Mesenteric fat pad (tissue), 1 donor: ENCODE measurements around the gene TNS2. TPM values are rescaled to one million over a fixed set of nuclear protein-coding genes. Genes with fewer than 3 reads are reported as not detected.

Experiments used
- DNase-seq: peaks from one replicate; pipeline ENCODE4 v3.0.0-alpha.2; 2020; ENCODE audit warnings: low spot score
- total RNA-seq: library from RNA; stranded (reverse); fragmentation: NEBNext Ultra II Directional; extraction: Animal tissue kit (Norgen Biotek cat#: 25700); gene quantifications from one replicate; pipeline ENCODE4 v1.2.1, GENCODE V29; 2021
- donor health status: DM: yes; HTN: yes; CAD: no.

Gene TNS2
- total RNA-seq, 1 donor from 2014 or later: 210 TPM

DNA sequence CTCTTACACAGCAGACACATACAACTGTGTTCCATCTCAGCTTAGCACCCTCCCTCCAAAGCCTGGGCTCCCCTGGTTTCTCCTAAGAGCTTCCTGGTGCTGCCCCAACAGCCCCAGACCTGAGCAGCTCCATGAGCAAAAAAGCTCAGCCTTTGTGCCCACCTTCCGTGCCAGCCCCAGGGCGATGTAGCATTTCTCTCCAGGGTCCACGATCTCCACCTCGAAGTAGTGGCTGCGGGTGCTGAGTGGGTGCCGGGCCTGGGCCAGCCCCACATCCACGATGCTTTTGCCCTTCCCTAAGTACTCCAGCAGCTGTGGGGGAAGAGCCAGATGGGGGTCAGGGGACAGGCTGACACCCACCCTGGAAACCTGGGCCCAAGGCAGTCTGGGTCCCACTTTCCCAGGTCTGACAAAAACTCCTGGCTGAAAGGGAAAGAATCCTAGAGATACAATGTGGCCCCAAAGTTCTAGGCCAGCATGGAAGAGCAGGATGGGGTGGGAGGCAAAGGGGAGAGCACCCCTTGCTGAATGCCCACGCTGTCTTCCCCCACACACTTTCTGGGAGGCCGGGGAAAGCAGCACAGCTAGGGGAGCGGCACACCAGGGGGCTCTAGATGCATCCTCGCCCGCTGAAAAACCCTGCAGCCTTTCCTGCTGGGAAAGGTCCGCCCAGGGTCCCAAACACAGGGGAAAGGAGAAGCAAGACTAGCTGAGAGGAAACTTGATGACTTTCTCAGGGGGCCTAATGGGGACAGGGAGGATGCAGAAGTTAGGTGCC, 18.3 kb downstream of the TNS2 start:
- DNase-seq: peak; percentile 78

DNA sequence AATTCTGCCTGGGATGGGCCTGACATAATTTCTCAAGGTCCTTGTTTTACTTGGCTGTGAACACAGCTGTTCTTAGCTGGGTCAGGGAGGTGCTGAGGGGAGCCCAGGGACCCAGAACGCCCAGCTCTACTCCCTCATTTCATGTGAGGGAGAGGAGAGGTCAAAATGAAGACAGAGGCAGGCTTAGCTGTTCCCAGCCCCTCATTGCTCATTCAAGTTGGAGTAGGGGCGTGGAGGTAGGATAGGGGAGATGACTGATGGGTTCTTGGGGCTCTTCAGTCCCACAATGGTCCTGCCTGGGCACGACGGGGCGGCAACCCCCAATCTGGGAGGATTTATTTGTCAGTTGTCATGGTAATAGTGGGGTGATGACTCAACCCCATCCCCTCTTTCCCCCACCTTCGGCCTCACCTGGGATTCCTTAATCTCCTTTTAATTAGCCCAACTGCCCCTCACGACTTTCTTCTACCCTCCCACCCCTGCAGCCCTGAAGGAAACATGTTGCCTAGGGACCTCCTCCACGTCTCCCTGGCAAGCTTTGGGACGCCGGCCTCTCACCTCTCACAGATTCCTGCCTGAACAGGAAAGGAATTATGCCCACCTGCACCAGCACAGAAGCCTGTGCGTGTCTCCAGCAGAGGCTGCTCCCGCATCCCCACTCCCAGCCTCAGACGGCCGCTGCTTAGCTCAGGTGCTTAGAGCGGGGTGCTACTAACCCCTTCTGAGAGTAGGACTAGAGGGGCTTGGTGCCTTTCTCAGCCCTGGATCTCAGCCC, 19.1 kb downstream of the TNS2 start:
- peak; percentile 75 for DNase-seq

DNA sequence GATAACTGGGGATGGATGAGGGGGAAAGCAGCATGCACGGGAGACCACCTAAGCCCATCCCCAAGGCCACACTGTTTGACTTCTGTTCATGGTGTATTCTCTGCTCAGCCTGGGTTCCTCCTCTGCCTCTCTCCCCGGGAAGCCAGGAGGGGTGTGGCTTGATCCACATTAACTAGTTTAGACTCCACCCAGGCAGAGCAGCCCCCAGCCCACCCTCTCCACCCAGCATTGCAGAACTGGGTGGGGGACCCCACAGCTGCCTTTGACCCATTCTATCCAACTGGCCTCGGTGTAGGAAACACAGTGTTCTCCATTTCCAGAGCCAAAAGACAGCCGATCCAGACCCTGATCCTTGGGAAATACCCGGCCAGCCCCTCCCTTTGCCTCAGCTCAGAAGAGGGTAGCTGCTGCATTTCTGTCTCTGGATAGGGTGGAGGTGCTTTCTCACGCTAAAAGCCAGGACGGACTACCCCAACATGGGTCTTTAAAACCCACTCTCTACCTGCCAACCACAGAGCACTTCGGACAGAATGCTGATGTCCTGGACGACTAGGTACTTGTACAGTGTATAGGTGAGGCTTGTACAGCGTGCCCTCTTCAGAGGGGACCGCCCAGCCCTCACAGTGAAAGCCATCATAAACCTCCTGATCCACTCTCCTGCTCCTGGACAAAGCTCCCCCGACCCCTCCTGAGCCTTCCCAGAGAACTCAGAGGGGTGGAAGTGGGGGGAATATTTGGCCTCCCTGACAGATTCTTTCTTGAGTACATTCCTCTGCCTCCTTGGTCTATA, 20.0 kb downstream of the TNS2 start:
- peak; percentile 85 for DNase-seq

DNA sequence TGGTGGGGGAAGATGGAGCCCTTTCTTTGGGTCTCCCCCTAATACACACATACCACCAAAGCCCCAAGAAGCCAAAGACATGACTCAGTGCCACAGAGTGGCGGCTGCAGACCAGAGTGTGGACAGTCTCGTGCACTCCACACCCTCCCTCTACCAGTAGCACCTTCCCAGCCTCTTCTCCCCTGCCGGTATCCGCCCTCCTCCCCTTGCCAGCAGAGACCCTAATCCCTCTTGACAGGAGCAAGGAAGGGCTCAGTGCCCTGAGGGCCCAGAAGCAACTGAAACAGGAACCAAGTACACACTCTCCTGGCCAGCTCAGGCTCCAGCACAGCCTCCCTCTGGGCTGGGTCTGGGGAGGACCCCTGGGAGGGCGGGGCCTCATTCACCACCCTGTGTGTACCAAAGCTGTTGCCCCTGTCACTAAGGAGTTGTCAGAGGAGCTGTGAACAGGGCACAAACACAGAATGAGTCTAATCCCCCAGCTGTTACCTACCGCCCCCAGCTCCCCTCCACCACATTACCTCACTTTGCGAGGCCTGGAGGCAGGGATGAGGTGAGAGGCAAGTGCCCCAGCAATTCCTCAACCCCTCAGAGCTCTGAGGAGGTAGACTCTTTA, 21.1 kb downstream of the TNS2 start:
- DNase-seq: peak; percentile 85

- peak; percentile 89 for DNase-seq
Observed at GRCh38 chr12:53071591-53072551, 22.0 kb downstream of the TNS2 start.

DNA sequence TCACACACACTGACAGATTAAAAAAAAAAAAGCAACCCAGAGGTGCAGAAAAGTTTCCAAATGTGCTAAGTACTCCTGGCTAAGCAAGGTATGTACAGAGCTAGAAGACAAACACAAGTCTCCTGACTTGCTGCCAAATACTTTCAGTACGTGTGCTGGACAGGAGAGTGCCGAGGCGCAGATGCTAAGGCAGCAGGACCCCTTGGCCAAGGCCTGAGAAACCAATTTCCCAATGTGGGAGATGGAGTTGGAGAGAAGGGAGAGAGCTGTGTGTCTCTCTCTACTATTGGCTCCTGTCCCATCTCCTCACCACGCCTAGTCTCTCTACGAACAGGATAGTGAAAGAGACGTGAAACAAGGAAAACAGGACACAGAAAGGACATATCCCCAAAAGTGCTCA, 24.0 kb downstream of the TNS2 start:
- peak; percentile 18 for DNase-seq

DNA sequence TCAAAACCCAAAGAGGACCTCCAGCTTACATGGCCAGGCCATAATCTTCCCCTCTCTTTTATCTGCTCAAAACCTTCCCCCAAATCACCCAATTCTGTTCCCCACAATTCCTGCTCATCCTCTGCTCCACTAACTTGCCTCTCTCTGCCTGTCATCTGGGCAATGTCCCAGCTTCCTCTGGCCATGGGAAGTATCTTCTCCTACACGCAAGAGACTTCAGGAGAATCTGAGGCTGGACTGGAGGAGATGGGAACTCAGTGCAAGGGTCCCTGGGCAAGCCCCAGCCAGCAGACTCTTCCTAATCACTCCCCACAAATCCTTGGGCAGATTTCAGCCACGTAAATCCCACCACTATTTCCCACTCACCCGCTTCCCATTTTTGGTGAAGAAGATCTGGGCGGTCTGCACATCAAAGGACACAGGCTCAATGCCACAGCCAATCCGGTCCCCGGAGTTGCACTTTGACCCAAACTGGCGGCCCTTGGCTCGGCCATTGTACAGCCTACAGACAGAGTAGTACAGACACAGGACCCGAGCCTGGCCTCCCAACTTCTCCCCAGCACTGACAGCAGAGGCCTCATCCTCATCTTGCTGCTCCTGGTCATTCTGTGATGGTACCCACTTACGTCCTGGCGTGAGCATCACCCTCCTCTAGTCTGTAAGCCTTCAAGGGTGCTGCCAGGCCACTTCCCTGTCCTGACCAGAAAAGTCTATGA, 24.6 kb downstream of the TNS2 start:
- peak; percentile 74 for DNase-seq

DNA sequence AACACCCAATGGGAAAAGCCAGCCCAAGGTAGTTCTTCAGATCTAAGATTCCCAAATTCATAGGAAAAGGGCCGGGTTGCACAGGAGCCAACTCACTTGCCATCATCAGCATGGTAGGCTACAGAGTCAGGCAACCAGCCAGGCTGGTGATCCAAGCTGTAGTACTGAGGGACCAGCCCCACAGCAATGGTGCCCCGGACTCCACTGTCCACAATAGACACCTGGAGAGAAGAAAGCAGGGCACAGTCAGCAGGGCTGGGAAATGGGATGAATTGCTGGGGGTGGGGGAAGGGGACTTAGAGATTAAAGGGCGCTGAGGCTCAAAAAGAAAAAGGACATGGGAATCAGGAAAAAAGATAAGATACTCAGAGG, 25.1 kb downstream of the TNS2 start:
- DNase-seq: peak; percentile 86

DNA sequence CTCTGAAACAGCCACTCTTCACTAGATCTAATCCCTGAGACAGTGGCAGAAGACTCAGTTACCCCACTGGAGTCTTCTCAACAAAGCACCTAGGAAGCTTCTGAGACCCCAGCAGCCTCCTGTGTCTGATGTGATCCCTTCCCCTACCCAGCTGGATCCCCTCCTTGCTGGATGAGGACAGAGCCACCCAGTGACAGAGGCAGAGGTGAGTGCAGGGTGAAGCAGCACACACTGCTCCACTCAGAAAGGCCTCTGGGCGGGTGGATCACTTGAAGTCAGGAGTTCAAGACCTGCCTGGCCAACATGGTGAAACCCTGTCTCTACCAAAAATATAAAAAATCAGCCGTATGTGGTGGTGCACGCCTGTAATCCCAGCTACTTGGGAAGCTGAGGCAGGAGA, 26.6 kb downstream of the TNS2 start:
- peak; percentile 62 for DNase-seq

DNA sequence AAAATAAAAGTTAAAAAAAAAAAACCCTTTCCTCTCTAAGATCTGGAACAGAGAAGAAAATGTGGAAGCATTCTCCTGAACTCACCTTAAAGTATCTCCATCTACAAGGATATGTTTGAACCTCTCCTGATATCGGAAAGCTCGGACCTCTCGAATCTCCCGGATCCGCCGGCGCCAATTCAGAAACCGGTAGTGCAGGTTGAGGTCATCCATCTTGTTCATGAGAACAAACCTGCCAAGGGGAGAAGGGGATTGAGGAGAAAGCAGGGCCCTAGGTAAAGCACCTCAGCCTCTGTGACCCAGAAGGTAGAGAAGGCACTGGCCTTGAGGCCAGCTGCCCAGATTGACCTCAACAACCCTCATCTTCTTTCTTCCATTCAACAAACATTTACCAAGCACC, 27.2 kb downstream of the TNS2 start:
- DNase-seq: peak; percentile 43

DNA sequence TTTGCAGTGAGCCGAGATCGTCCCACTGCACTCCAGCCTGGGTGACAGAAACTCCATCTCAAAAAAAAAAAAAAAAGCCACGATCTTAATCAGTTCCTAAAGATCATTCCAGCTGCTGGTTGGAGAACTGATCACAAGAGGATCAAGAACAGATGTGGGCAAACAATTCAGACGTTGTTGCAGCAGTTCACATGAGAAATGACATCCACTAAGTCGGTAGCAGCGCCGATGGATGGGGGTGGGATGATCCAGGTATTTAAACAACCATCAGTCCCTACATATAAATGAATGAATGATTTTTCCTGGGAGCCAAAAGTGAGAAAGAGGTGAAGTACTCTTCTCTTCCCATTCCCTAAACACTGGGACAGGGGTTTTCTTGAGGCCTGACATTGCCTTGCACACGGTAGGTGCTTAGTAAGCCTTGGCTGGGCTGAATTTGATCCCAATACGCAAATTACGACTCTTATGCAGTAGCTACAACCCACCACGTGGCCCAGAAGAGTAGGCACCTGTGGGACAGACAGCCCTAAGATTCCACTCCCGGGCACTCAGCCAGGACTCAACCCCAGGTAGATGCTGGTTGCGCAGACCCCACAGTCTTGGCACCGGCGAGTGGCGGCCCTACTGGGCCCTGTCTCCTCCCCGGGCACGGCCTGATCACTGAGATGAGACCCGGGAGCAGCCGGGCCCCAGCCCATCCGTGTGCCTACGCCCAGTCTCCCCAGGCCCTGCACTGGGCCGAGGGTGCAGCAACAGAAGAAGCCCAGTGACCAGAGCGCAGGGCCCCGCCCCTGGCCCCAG, 28.8 kb downstream of the TNS2 start:
- no peak for DNase-seq

- peak; percentile 99 for DNase-seq
Observed at GRCh38 chr12:53079226-53080117, 29.6 kb downstream of the TNS2 start, which contains the start of gene SPRYD3. TSS of gene SPRYD3 (minus strand) at chr12:53079390. CDS start at chr12:53079333, 57 bp downstream.

DNA sequence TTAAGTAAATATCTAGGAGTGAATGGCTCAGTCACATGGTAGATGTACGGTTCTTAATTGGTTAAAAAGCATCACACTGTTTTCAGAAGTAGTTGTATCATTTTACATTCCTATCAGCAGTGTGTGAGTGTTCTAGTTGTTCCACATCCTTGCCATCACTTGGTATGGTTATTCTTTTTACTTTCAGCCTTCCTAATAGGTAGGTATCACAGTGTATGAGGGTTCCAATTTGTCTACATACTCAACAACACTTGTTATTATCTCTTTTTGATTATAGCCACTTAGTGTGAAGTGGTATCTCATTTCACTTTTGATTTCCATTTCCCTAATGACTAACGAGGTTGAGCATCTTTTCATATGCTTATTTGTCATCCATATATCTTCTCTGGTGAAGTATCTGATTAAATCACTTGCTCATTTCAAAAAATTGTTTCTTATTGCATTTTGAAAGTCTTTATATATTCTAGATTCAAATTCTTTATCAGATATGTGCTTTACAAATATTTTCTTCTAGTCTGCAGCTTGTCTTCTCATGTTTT, 32.8 kb downstream of the TNS2 start:
- DNase-seq: no peak

DNA sequence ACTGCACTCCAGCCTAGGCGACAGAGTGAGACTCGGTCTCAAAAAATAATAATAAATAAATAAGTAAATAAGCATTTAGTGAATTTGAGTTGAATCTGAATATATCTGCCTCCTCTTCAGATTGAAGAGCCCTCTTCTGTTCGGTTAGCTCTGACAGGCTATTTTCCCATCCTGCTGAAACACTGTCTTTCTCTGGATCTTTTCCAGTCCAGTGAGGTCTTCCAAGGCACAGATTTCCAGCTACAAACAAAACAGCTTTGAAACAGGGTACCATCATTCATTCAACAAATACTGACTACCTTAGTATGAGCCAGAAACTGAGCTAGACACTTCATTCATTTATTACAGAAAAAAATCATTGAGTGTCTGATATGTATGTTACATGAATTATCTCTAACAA, 36.5 kb downstream of the TNS2 start:
- no peak for DNase-seq

DNA sequence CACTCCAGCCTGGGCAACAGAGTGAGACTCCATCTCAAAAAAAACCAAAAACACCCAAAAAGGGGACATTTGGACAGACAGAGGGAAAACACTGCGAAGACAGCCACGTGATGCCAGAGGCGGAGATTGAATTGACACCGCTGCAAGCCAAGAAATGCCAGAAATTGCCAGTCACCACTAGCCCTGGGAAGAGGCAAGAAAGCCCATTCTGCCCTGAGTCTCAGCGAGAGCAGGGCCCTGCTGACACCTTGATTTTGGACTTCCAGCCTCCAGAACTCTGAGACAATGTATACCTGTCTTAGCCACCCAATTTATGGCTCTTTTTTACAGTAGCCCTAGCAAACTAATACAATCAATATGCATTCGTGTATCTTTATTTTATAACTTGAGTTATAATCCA, 40.2 kb downstream of the TNS2 start:
- no peak for DNase-seq

DNA sequence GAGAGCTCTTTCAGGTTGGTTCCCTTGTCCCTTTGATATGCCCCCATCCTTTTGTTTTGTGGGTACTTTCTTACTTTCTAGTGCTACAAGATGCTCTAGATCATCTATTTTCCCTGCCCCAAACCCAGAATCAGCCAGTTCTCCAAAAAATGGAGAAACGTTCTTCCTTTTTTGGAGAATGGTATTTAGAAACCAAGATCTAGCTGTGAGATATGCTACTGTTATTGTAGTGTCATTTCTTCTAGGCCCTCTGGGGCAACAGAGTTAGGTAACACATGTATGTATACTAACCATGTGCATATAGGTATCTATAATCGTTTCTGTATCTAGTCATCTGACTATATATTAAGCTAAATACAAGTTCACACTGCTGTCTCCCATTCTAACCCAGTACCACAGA, 40.7 kb downstream of the TNS2 start:
- DNase-seq: no peak

- DNase-seq: peak; percentile 53
Observed at GRCh38 chr12:53091756-53092155, 41.9 kb downstream of the TNS2 start.
